DOHH2 (cell line): ENCODE results near the gene ADARB1.

ENCODE experiments used
- CTCF ChIP-seq: fragments of 200-600 bp; sonication (generic); IDR thresholded peaks from one replicate; pipeline ENCODE4 v1.5.1; 2014; ENCODE audit warnings: antibody characterized with exemption, mild to moderate bottlenecking, low read depth, low read length; ENCODE audit not compliant: poor library complexity, severe bottlenecking
- EZH2phosphoT487 ChIP-seq: fragments of 200-600 bp; sonication (generic); IDR thresholded peaks from 2 replicates; pipeline ENCODE4 v1.6.1; 2017; ENCODE audit warnings: borderline replicate concordance, mild to moderate bottlenecking, antibody characterized with exemption, low read length, moderate library complexity, mixed read lengths

GRCh38 chr21:45095505-45095904 lies 21.1 kb downstream of the ADARB1 start:
- no peak for TF ChIP-seq CTCF
- TF ChIP-seq EZH2phosphoT487, result no peak
